DND-41 (cell line): ENCODE data around the gene OXNAD1.

ENCODE experiments used
- CTCF ChIP-seq: IDR thresholded peaks from 2 replicates; pipeline ENCODE4 v1.5.1; 2012; ENCODE audit warnings: borderline replicate concordance, low read length, moderate library complexity, mild to moderate bottlenecking; ENCODE audit not compliant: poor library complexity, severe bottlenecking; ENCODE audit errors: extremely low read depth
- EZH2 ChIP-seq: IDR thresholded peaks from 3 replicates; pipeline ENCODE4 v1.6.1; 2012; ENCODE audit warnings: borderline replicate concordance, low read depth, mild to moderate bottlenecking, moderate library complexity, low read length, inconsistent platforms; ENCODE audit not compliant: severe bottlenecking

GRCh38 chr3:16216373-16216935 is 48.6 kb upstream of the OXNAD1 start:
- TF ChIP-seq CTCF (no peak), EZH2 (no peak)
